Fibroblast of gingiva (primary cell): ENCODE results near the gene PHF5A.
A peak's percentile ranks its signal among the peaks of the same experiment; 100 is the strongest.

Experiments
- DNase-seq: peaks from one replicate; pipeline ENCODE4 v3.0.0-alpha.2; 2011; ENCODE audit warnings: low read depth

The PHF5A gene

GRCh38 chr22:41468381-41469217, at the start of gene PHF5A, which contains the start of gene ACO2:
TSS of gene PHF5A (minus strand) at chr22:41468692. CDS start at chr22:41468653, 39 bp downstream.
TSS of gene ACO2 (plus strand) at chr22:41469117. CDS start at chr22:41469147, 30 bp downstream.
- DNase-seq = peak; percentile 99

GRCh38 chr22:41518048-41518347, 49.5 kb upstream of the PHF5A start:
- no peak for DNase-seq

- peak; percentile 46 for DNase-seq
These were observed 48.9 kb upstream of the PHF5A start for GRCh38 chr22:41517172-41518047.

GRCh38 chr22:41516462-41516861, 48.0 kb upstream of the PHF5A start:
- DNase-seq = no peak

- no peak for DNase-seq
These were observed 44.9 kb upstream of the PHF5A start for GRCh38 chr22:41513391-41513790.

GRCh38 chr22:41512421-41513194, 44.1 kb upstream of the PHF5A start:
- DNase-seq = peak; percentile 62

- no peak for DNase-seq
These were observed 43.1 kb upstream of the PHF5A start for GRCh38 chr22:41511521-41511968.

GRCh38 chr22:41508770-41509170, 40.3 kb upstream of the PHF5A start:
- DNase-seq = no peak

GRCh38 chr22:41507330-41508063, 39.0 kb upstream of the PHF5A start:
- no peak for DNase-seq

GRCh38 chr22:41505511-41506220, 37.2 kb upstream of the PHF5A start:
- no peak for DNase-seq

- no peak for DNase-seq
These were observed 36.3 kb upstream of the PHF5A start for GRCh38 chr22:41504816-41505215.

GRCh38 chr22:41504397-41504796, 35.9 kb upstream of the PHF5A start:
- DNase-seq = peak; percentile 59

GRCh38 chr22:41501209-41501608, 32.7 kb upstream of the PHF5A start:
- DNase-seq = no peak

GRCh38 chr22:41500303-41500702, 31.8 kb upstream of the PHF5A start:
- no peak for DNase-seq

GRCh38 chr22:41499624-41500280, 31.3 kb upstream of the PHF5A start:
- no peak for DNase-seq

- no peak for DNase-seq
These were observed 29.9 kb upstream of the PHF5A start for GRCh38 chr22:41498303-41498835.

- DNase-seq = peak; percentile 26
These were observed 23.0 kb upstream of the PHF5A start for GRCh38 chr22:41491374-41492100.

- no peak for DNase-seq
These were observed 20.3 kb upstream of the PHF5A start for GRCh38 chr22:41488596-41489385.
